Keratinocyte (primary cell): ENCODE results near the gene TAGLN. TPM values are rescaled to one million over a fixed set of nuclear protein-coding genes. Genes with fewer than 3 reads are reported as not detected.

Experiments
- DNase-seq: peaks from one replicate; pipeline ENCODE4 v3.0.0-alpha.2; 2011; ENCODE audit warnings: low read depth, missing footprints, low spot score
- FAIRE-seq: peaks from 2 replicates; lab custom pipeline; 2011; peaks lifted over from hg19 to GRCh38; lab: Jason Lieb, UNC
- H2AFZ ChIP-seq: 2 replicates; pipeline ENCODE4 v1.6.0; 2012; ENCODE audit warnings: low read length, control low read depth, inconsistent platforms; ENCODE audit not compliant: control insufficient read depth
- H3K27ac ChIP-seq: 2 replicates; pipeline ENCODE4 v1.5.1; 2011; ENCODE audit warnings: low read length; ENCODE audit not compliant: control insufficient read depth, insufficient read depth
- H3K27me3 ChIP-seq: 3 replicates; pipeline ENCODE4 v1.6.0; 2011; ENCODE audit warnings: low read length; ENCODE audit not compliant: control insufficient read depth, insufficient read depth; ENCODE audit errors: extremely low read depth
- H3K36me3 ChIP-seq, 2 experiments: 2 replicates in 1 of 2; 3 replicates in 1 of 2; pipeline ENCODE4 v1.5.1; 2011; ENCODE audit warnings: low read length in 2 of 2, mild to moderate bottlenecking in 1 of 2; ENCODE audit not compliant: control insufficient read depth in 2 of 2, insufficient read depth in 2 of 2; ENCODE audit errors: extremely low read depth in 1 of 2
- H3K4me1 ChIP-seq: 3 replicates; pipeline ENCODE4 v1.5.1; 2011; ENCODE audit warnings: low read length; ENCODE audit not compliant: control insufficient read depth, insufficient read depth; ENCODE audit errors: extremely low read depth
- H3K4me2 ChIP-seq: 3 replicates; pipeline ENCODE4 v1.6.0; 2011; ENCODE audit warnings: low read depth, low read length; ENCODE audit not compliant: control insufficient read depth, insufficient read depth; ENCODE audit errors: extremely low read depth
- H3K4me3 ChIP-seq, 3 experiments: fragments of 200-600 bp in 1 of 3; sonication (generic) in 1 of 3; 2 replicates in 2 of 3; 3 replicates in 1 of 3; pipeline ENCODE4 v1.5.1; 2011 to 2016; ENCODE audit warnings: low read length in 3 of 3, mild to moderate bottlenecking in 3 of 3, control low read depth in 2 of 3, inconsistent platforms in 1 of 3, low read depth in 1 of 3, mixed read lengths in 1 of 3, mixed run types in 1 of 3, moderate library complexity in 1 of 3; ENCODE audit not compliant: control insufficient read depth in 2 of 3, insufficient read depth in 2 of 3; ENCODE audit errors: extremely low read depth in 1 of 3
- H3K79me2 ChIP-seq: 2 replicates; pipeline ENCODE4 v1.6.0; 2012; ENCODE audit warnings: low read length; ENCODE audit not compliant: control insufficient read depth, insufficient read depth
- H3K9ac ChIP-seq: 3 replicates; pipeline ENCODE4 v1.6.0; 2011; ENCODE audit warnings: low read length; ENCODE audit not compliant: control insufficient read depth, insufficient read depth; ENCODE audit errors: extremely low read depth
- H3K9me1 ChIP-seq: 3 replicates; pipeline ENCODE4 v1.6.0; 2011; ENCODE audit warnings: low read length; ENCODE audit not compliant: control insufficient read depth, insufficient read depth; ENCODE audit errors: extremely low read depth
- H3K9me3 ChIP-seq: 2 replicates; pipeline ENCODE4 v1.5.1; 2012; ENCODE audit warnings: low read depth, low read length; ENCODE audit not compliant: control insufficient read depth
- H4K20me1 ChIP-seq: 3 replicates; pipeline ENCODE4 v1.6.0; 2011; ENCODE audit warnings: low read length; ENCODE audit not compliant: control insufficient read depth, insufficient read depth; ENCODE audit errors: extremely low read depth
- EZH2 ChIP-seq: IDR thresholded peaks from one replicate; pipeline ENCODE4 v1.6.1; 2012; ENCODE audit warnings: inconsistent platforms, mild to moderate bottlenecking, low read length, moderate library complexity
- dilution Hi-C: fragments of 300-500 bp; cut with MboI; formaldehyde crosslinking; loops from one replicate; pipeline ENCODE4 v1.7.0; 2020; ENCODE audit warnings: low sequenced_read_pairs; ENCODE audit not compliant: extremely low pct_ligation_motif_present
- polyA plus RNA-seq, 5 experiments: library from polyadenylated mRNA; depleted of rRNA in 3 of 5; stranded (reverse) in 3 of 5; stranded (forward) in 1 of 5; unstranded in 1 of 5; fragments of >200 nt; gene quantifications; 1 replicate in 1 of 5; 2 replicates in 3 of 5; 3 replicates in 1 of 5; pipeline versions ENCODE4 v1.2.1 to v1.2.3, GENCODE V29; 2011 to 2012; ENCODE audit warnings: missing spikeins in 2 of 5, low read depth in 1 of 5, low replicate concordance in 1 of 5
- TF ChIP-seq, protein P1 (sequence below), 3 experiments: IDR thresholded peaks in 1 of 3; conservative IDR thresholded peaks in 1 of 3; optimal IDR thresholded peaks in 1 of 3; 2 replicates in 2 of 3; 3 replicates in 1 of 3; pipeline versions ENCODE3 to v1.5.1; 2011; ENCODE audit warnings: low read length in 3 of 3, mild to moderate bottlenecking in 3 of 3, moderate library complexity in 2 of 3, control low read depth in 1 of 3, inconsistent platforms in 1 of 3; ENCODE audit not compliant: insufficient read depth in 2 of 3; ENCODE audit errors: extremely low read depth in 1 of 3

Gene TAGLN
- polyA plus RNA-seq, 1 donor (not counting 4 experiments of a cell fraction or from before 2014, with no cell fraction given): 26.6 TPM

DNA sequence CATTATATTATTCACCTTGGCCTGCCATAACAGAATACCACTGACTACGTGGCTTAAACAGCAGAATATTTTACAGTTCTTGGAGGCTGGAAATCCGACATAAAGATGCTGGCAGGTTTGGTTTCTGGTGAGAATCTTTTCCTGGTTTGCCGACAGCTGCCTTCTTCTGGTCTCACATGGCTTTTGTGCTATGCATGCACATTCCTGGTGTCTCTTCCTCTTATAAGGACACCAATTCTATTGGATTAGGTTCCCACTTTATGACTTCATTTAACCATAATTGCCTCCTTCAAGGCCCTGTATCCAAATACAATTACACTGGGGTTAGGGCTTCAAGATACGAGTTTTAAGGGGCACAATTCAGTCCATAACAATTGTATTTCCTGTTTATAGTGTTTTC is 50.4 kb downstream of the TAGLN start:
- no peak for FAIRE-seq

DNA sequence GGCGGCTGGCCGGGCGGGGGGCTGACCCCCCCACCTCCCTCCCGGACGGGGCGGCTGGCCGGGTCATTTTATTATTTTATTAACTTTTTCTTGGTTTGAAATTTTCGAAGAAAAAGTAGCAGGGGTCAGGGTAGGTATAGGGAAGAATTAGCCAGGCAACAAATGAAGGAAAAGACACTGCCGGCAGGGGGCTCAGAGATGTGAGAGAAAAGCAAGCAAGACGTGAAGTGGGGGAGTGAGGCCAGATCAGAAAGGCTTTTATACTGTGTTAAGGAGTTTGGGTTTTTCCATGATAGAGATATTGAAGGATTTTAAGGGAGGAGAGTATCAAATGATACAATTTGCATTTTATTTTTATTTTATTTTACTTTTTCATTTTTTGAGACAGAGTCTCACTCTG is 52.3 kb downstream of the TAGLN start:
- no peaks in the 10 kb centered on the region for H3K9me3 ChIP-seq
- TF ChIP-seq, protein P1, sequence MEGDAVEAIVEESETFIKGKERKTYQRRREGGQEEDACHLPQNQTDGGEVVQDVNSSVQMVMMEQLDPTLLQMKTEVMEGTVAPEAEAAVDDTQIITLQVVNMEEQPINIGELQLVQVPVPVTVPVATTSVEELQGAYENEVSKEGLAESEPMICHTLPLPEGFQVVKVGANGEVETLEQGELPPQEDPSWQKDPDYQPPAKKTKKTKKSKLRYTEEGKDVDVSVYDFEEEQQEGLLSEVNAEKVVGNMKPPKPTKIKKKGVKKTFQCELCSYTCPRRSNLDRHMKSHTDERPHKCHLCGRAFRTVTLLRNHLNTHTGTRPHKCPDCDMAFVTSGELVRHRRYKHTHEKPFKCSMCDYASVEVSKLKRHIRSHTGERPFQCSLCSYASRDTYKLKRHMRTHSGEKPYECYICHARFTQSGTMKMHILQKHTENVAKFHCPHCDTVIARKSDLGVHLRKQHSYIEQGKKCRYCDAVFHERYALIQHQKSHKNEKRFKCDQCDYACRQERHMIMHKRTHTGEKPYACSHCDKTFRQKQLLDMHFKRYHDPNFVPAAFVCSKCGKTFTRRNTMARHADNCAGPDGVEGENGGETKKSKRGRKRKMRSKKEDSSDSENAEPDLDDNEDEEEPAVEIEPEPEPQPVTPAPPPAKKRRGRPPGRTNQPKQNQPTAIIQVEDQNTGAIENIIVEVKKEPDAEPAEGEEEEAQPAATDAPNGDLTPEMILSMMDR (optimal IDR thresholded peaks at IDR 0.05 in 1 of 3, IDR thresholded peaks at IDR 0.05 in 1 of 3, conservative IDR thresholded peaks at IDR 0.05 in 1 of 3; ENCODE audit: extremely low read depth in 1 of 3, insufficient read depth in 2 of 3, low read length in 3 of 3): no peak
- no peak for TF ChIP-seq EZH2
- no peaks in the 10 kb centered on the region for H3K9me1 ChIP-seq
- H3K27ac ChIP-seq: no peak overlapping the region
- peaks cover 4 to 6% of the 10 kb centered on the region in 2 experiments for H3K36me3 ChIP-seq
- FAIRE-seq (no peak), DNase-seq (no peak)
- no peaks in the 10 kb centered on the region for H3K79me2 ChIP-seq
- H3K4me2 ChIP-seq: no peak overlapping the region
- no peaks in the 10 kb centered on the region for H3K27me3 ChIP-seq
- no peak overlapping the region for H2AFZ ChIP-seq
- H3K4me1 ChIP-seq: no peaks in the 10 kb centered on the region
- dilution Hi-C loops: no loop called here
- no peak overlapping the region for H3K9ac ChIP-seq
- no peak overlapping the region for H3K4me3 ChIP-seq
- no peaks in the 10 kb centered on the region for H4K20me1 ChIP-seq

More for the DNA sequence above, 50.4 kb downstream of the TAGLN start:
- H2AFZ ChIP-seq: no peak overlapping the region
- no peak overlapping the region for H3K4me2 ChIP-seq
- H3K9me1 ChIP-seq: no peaks in the 10 kb centered on the region
- no peaks in the 10 kb centered on the region for H3K79me2 ChIP-seq
- no peaks in the 10 kb centered on the region for H3K9me3 ChIP-seq
- no peak overlapping the region for H3K27ac ChIP-seq
- TF ChIP-seq EZH2: no peak
- TF ChIP-seq, protein P1 (optimal IDR thresholded peaks at IDR 0.05 in 1 of 3, IDR thresholded peaks at IDR 0.05 in 1 of 3, conservative IDR thresholded peaks at IDR 0.05 in 1 of 3; ENCODE audit: extremely low read depth in 1 of 3, insufficient read depth in 2 of 3, low read length in 3 of 3): no peak
- peaks cover 4 to 9% of the 10 kb centered on the region in 2 experiments for H3K36me3 ChIP-seq
- no peak overlapping the region for H3K9ac ChIP-seq
- H3K27me3 ChIP-seq: no peaks in the 10 kb centered on the region
- no peaks in the 10 kb centered on the region for H3K4me1 ChIP-seq
- DNase-seq: no peak
- no peaks in the 10 kb centered on the region for H4K20me1 ChIP-seq
- dilution Hi-C loops: no loop called here
- no peak overlapping the region for H3K4me3 ChIP-seq
